Choroid plexus epithelial cell (primary cell): ENCODE data around the gene HFE.

Experiments used
- DNase-seq: peaks from one replicate; pipeline ENCODE4 v3.0.0-alpha.2; 2010; ENCODE audit warnings: low read depth
- H3K4me3 ChIP-seq: 2 replicates; pipeline ENCODE4 v1.5.1; 2011; ENCODE audit warnings: low read depth, mild to moderate bottlenecking, control low read depth, low read length, moderate library complexity
- CTCF ChIP-seq: conservative IDR thresholded peaks from 2 replicates; pipeline ENCODE4 v1.5.1; 2011; ENCODE audit warnings: low read depth, mild to moderate bottlenecking, control low read depth, inconsistent platforms, low read length, moderate library complexity

HFE gene

GRCh38 chr6:26130581-26131249 is 43.5 kb downstream of the HFE start:
- DNase-seq, result no peak
- no peak overlapping the region for H3K4me3 ChIP-seq
- TF ChIP-seq CTCF, result no peak

- DNase-seq, result no peak
- H3K4me3 ChIP-seq, result no peak overlapping the region
- TF ChIP-seq CTCF, result no peak
These were observed 44.4 kb downstream of the HFE start for GRCh38 chr6:26131618-26132017.

GRCh38 chr6:26133730-26134129 is 46.5 kb downstream of the HFE start:
- no peak for DNase-seq
- no peak for TF ChIP-seq CTCF
- no peak overlapping the region for H3K4me3 ChIP-seq

- no peak for DNase-seq
- TF ChIP-seq CTCF, result no peak
- no peak overlapping the region for H3K4me3 ChIP-seq
These were observed 49.1 kb downstream of the HFE start for GRCh38 chr6:26136321-26136720.

GRCh38 chr6:26140254-26140966 is 53.2 kb downstream of the HFE start:
- TF ChIP-seq CTCF, result no peak
- no peak for DNase-seq
- H3K4me3 ChIP-seq, result no peak overlapping the region

GRCh38 chr6:26140967-26141294 is 53.7 kb downstream of the HFE start:
- no peak overlapping the region for H3K4me3 ChIP-seq
- no peak for DNase-seq
- TF ChIP-seq CTCF, result no peak

GRCh38 chr6:26141378-26141904 is 54.2 kb downstream of the HFE start:
- no peak for DNase-seq
- no peak overlapping the region for H3K4me3 ChIP-seq
- TF ChIP-seq CTCF, result no peak
